Heart right ventricle (tissue), 16 donors: ENCODE data around the gene ZNF813. TPM values are rescaled to one million over a fixed set of nuclear protein-coding genes. Genes with fewer than 3 reads are reported as not detected.
"Not testable (repeated sequence)": the region's sequence is repeated elsewhere in the genome, so short reads cannot be mapped to it uniquely, and the experiment has no call there.

Source experiments
- ATAC-seq, 8 donors: fragments of 200-7000 bp; cut with Tn5 transposase; one replicate each; pipeline ENCODE4 v1.9.1; 2020; ENCODE audit warnings: mild to moderate bottlenecking in 8 of 8, moderate library complexity in 8 of 8, moderate number of reproducible peaks in 1 of 8
- DNase-seq, 2 donors: peaks; one replicate each; pipeline ENCODE4 v3.0.0-alpha.2; 2020
- H3K27ac ChIP-seq, 10 donors: fragments of 200-600 bp; sonication (generic) in 2 of 10; one replicate each; pipeline versions ENCODE4 v1.5.0 to v1.8.0; 2020 to 2022; ENCODE audit warnings: mild to moderate bottlenecking in 3 of 10
- H3K27me3 ChIP-seq, 7 donors: fragments of 200-600 bp; one replicate each; pipeline ENCODE4 v1.8.0; 2021 to 2022; ENCODE audit warnings: mild to moderate bottlenecking in 2 of 7
- H3K36me3 ChIP-seq, 9 donors: fragments of 200-600 bp; sonication (generic) in 1 of 9; one replicate each; pipeline versions ENCODE4 v1.5.0 to v1.8.0; 2020 to 2022; ENCODE audit warnings: mild to moderate bottlenecking in 2 of 9
- H3K4me1 ChIP-seq, 9 donors: fragments of 200-600 bp; sonication (generic) in 1 of 9; one replicate each; pipeline versions ENCODE4 v1.5.0 to v1.8.0; 2020 to 2022; ENCODE audit warnings: mild to moderate bottlenecking in 4 of 9
- H3K4me3 ChIP-seq, 10 donors: fragments of 200-600 bp; sonication (generic) in 2 of 10; one replicate each; pipeline versions ENCODE4 v1.5.0 to v1.8.0; 2020 to 2022; ENCODE audit warnings: mild to moderate bottlenecking in 7 of 10, moderate library complexity in 2 of 10
- H3K9me3 ChIP-seq, 11 donors: fragments of 200-600 bp in 10 of 11; sonication (generic) in 2 of 11; one replicate each; pipeline versions ENCODE4 v1.5.0 to v1.8.0; 2013 to 2022; ENCODE audit warnings: mild to moderate bottlenecking in 2 of 11, control low read depth in 1 of 11, moderate library complexity in 1 of 11
- CTCF ChIP-seq, 9 donors: fragments of 200-600 bp; sonication (generic) in 2 of 9; IDR thresholded peaks; one replicate each; pipeline versions ENCODE4 v1.5.0 to v1.8.0; 2021 to 2022; ENCODE audit warnings: antibody characterized with exemption in 9 of 9, mild to moderate bottlenecking in 5 of 9, moderate library complexity in 1 of 9
- WGBS, 2 donors: extraction: QIAGEN DNeasy Blood & Tissue Kit; methylation state at CpG; one replicate each; pipeline ENCODE4 v1.1.7; 2013; ENCODE audit warnings: inconsistent platforms in 1 of 2; 5-methylcytosine and 5-hydroxymethylcytosine counted together
- intact Hi-C, 10 donors: fragments of 100-400 bp; cut with DNase I; formaldehyde crosslinking; loops; one replicate each; pipeline versions ENCODE4 v1.11.1 to v1.14.2; 2022
- polyA plus RNA-seq, 2 donors: library from polyadenylated mRNA; stranded (reverse); fragments of 200-250 nt; gene quantifications; one replicate each; pipeline ENCODE4 v1.2.3, GENCODE V29; 2013
- total RNA-seq, 10 donors: library from RNA; stranded (reverse); fragmentation: NEBNext Ultra II Directional in 3 of 10; extraction: Animal tissue kit (Norgen Biotek cat#: 25700) in 3 of 10; gene quantifications; one replicate each; pipeline versions ENCODE4 v1.2.1 to v1.2.4, GENCODE V29; 2021 to 2023
- donor health status: Arrhythmogenic right ventricular cardiomyopathy.
- donor health status: ischemic (EF 13 %, LVEDD 7.1; RV severe dilation, severe dysfunction).
- donor health status: healthy with polysubstance abuse.
- donor health status: DM: no; HTN: yes; CAD: no.
- donor health status: DM: no; HTN: no; CAD: no.
- donor health status: ischemic (EF 25% LVEDD 6.9; RV normal size, moderate dysfunction).
- donor health status: ischemic (EF 25% LVEDD 5.7; RV mildly dilated, moderate dysfunction).
- donor health status: healthy.
- donor health status: DM: yes; HTN: yes; CAD: no.
- donor health status: Ischemic cardiomyopathy.
- donor health status: ischemic (EF 35%, LVEDD 5.7; RV mildly dilated, moderate dysfunction).
- donor health status: nonischemic (EF 11% LVEDD 7.7; RV severe dilation, severe dysfunction).
- donor health status: DM: yes; HTN: yes; CAD: no.
- donor health status: PGD.
- donor health status: ischemic (EF 29% LVEDD 5.4; RV normal size, mild dysfunction).
- donor health status: nonischemic (EF 23%, LVEDD 6.1; RV moderate dilation, normal function).

ZNF813 gene
- total and polyA plus RNA-seq, 12 donors, result 0.61 to 1.8 (median 1.1) TPM

DNA sequence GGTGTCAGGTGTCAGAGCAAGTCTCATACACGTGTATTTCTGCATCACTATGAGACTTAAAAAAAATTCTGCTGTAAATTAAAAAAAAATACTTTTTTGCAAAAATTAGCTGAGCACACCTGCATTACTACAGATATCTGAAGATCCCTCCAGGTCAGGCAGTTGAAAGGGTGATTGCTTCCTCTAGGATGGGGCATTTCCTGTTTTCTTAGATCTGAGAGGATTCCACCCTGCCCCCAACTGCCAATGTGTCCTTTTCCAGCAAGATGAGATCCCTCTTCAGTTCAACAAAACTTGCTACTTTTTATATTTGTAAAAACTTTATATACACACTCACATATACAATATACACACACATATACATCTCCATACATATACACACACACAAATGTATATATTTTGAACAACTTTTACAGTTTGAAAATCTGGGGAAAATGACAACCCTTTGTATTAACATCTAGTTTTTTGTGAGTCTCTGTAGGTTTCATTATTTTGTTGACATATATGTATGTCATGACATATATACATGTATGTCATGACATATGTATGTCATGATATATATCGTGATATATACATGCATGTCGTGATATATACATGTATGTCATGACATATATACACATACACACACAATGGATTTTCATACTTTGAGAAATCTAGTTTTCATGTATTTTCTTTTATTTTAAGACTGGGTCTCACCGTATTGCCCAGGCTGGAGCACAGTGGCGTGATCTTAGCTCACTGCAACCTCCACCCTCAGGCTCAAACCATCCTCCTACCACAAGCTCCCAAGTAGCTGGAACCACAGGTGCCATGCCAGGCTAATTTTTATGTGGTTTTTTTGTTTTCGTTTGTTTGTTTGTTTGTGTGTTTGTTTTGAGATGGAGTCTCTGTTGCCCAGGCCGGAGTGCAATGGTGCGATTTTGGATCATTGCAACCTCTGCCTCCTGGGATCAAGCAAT lies 17.8 kb downstream of the ZNF813 start:
- no peak overlapping the region for H3K27ac ChIP-seq
- DNase-seq (no peak), ATAC-seq (no peak)
- WGBS, 2 donors, result 80 to 84% methylated on average over 8 of the region's 8 CpGs
- no peak for TF ChIP-seq CTCF (IDR thresholded peaks at IDR 0.05)
- H3K4me1 ChIP-seq, result no peaks in the 10 kb centered on the region
- no peak overlapping the region for H3K4me3 ChIP-seq
- no peaks in the 10 kb centered on the region for H3K27me3 ChIP-seq
- peaks cover 0 to 90% (median 18%) of the 10 kb centered on the region in 11 donors for H3K9me3 ChIP-seq
- intact Hi-C loops, result no loop called here
- peaks cover 0 to 78% (median 36%) of the 10 kb centered on the region in 9 donors for H3K36me3 ChIP-seq

GRCh38 chr19:53492153-53492552 lies 24.6 kb downstream of the ZNF813 start:
- H3K4me3 ChIP-seq, result no peak overlapping the region
- DNase-seq (no peak), ATAC-seq (no peak)
- H3K9me3 ChIP-seq, result peaks cover 0 to 97% (median 30%) of the 10 kb centered on the region in 11 donors
- intact Hi-C loops, result no loop called here
- TF ChIP-seq CTCF (IDR thresholded peaks at IDR 0.05), result no peak
- no peaks in the 10 kb centered on the region for H3K27me3 ChIP-seq
- peaks cover 0 to 77% (median 36%) of the 10 kb centered on the region in 9 donors for H3K36me3 ChIP-seq
- no peaks in the 10 kb centered on the region for H3K4me1 ChIP-seq
- 96 to 97% methylated on average over 5 of the region's 5 CpGs for WGBS, 2 donors
- H3K27ac ChIP-seq, result no peak overlapping the region

- H3K4me1 ChIP-seq, intact Hi-C loops, DNase-seq, H3K4me3 ChIP-seq, H3K27me3 ChIP-seq: not testable (repeated sequence)
- Histone ChIP-seq H3K27ac (peak overlapping the region in 1 of 10 donors; percentile 48), H3K36me3 (peaks cover 0 to 25% (median 0%) of the 10 kb centered on the region in 9 donors), H3K9me3 (peaks cover 0 to 55% (median 20%) of the 10 kb centered on the region in 11 donors)
- ATAC-seq, result peak in 1 of 8 donors; percentile 26
- WGBS, 2 donors, result 42 to 47% methylated on average over 11 of the region's 11 CpGs
Measured at GRCh38 chr19:53497311-53498023, 29.9 kb downstream of the ZNF813 start.

DNA sequence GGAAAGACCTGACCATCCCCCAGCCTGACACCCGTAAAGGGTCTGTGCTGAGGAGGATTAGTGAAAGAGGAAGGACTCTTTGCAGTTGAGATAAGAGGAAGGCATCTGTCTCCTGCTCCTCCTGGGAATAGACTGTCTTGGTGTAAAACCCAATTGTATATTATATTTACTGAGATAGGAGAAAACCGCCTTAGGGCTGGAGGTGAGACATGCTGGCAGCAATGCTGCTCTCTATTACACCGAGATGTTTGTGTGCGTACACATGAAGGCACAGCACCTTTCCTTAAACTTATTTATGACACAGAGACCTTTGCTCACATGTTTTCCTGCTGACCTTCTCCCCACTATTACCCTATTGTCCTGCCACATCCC lies 30.5 kb downstream of the ZNF813 start:
- intact Hi-C loops, ATAC-seq, H3K4me3 ChIP-seq, H3K27me3 ChIP-seq, DNase-seq, H3K4me1 ChIP-seq: not testable (repeated sequence)
- peaks cover 0 to 49% (median 14%) of the 10 kb centered on the region in 11 donors for H3K9me3 ChIP-seq
- H3K27ac ChIP-seq, result peak overlapping the region in 1 of 10 donors; percentile 48
- WGBS, 2 donors, result 44 to 63% methylated on average over 4 of the region's 4 CpGs
- peaks cover 0 to 19% (median 0%) of the 10 kb centered on the region in 9 donors for H3K36me3 ChIP-seq

DNA sequence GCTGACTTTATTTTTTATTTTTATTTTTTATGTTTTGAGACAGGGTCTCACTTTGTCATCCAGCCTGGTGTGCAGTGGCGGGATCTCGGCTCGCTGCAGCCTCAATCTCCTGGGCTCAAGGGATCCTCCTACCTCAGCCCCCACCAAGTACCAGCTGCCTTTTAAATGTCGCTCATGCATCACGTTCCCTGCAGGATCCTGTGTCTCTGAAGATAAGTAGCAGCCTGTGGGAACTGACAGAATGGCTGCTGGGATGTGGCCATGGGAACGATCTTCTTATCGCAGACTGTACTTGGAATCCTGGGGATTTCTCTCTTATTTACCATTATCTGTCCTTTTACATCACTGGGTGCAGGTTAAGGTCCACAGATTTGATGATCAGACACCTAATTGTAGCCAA lies 35.6 kb downstream of the ZNF813 start:
- intact Hi-C loops, result loop anchor here in 4 of 10 donors (10.0 kb wide), 5 partner anchors 68 to 298 kb away; partner anchors contain the start of gene ZNF761 (in 1 of the 4)
- WGBS, 2 donors, result 14 to 19% methylated on average over 7 of the region's 7 CpGs
- peaks cover 0 to 25% (median 7%) of the 10 kb centered on the region in 7 donors for H3K27me3 ChIP-seq
- not testable (repeated sequence) for H3K9me3 ChIP-seq, DNase-seq, H3K4me1 ChIP-seq, H3K4me3 ChIP-seq, H3K36me3 ChIP-seq, H3K27ac ChIP-seq, ATAC-seq
